Thymus (tissue), 2 donors: Measurements from ENCODE around the gene BCAT1. TPM values are rescaled to one million over a fixed set of nuclear protein-coding genes. Genes with fewer than 3 reads are reported as not detected.

ENCODE experiments used
- polyA plus RNA-seq: library from polyadenylated mRNA; stranded (reverse); fragments of 200-250 nt; gene quantifications from one replicate; pipeline ENCODE4 v1.2.3, GENCODE V29; 2013
- total RNA-seq: library from RNA; stranded (reverse); fragments of 120-200 nt; gene quantifications from one replicate; pipeline ENCODE4 v1.2.4, GENCODE V29; 2013
- donor health status: healthy.

BCAT1 gene
- total and polyA plus RNA-seq, 2 donors: 6.0 to 18.5 TPM

Other genes with a start within 250 kb of the BCAT1 start
- 0.42 TPM for gene DNAI7, start 246.1 kb upstream of the BCAT1 start, total RNA-seq
- gene DNAI7, start 246.1 kb upstream of the BCAT1 start, polyA plus RNA-seq: 1.1 TPM
- 18.0 TPM for gene ETFRF1, start 246.1 kb upstream of the BCAT1 start, total RNA-seq
- 41.1 TPM for gene ETFRF1, start 246.1 kb upstream of the BCAT1 start, polyA plus RNA-seq